ENCODE measurements around the gene UBP1. TPM values are rescaled to one million over a fixed set of nuclear protein-coding genes. Genes with fewer than 3 reads are reported as not detected.

The UBP1 gene
- polyA plus RNA-seq, 2 donors = 13.1 to 21.3 TPM

DNA sequence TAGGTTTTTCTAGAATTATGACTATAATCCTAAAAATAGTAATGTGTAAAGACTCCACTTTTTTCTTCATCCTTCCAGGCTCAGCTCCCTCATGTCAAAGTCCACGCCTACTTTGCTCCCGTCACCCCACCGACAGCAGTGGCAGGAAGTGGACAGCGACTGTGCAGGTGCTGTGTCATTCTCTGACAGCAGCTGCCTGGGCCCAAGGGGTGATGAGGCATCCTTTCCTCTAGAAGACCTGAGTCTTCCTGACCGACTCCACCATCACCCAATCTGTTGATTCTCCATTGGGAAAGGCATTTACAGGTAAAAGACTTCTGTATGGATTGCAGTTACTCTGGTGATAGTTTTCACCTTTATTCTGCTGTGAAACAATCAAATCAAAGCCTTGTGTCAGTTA is 54.8 kb downstream of the UBP1 start:
- no peaks in the 10 kb centered on the region for H3K4me1 ChIP-seq (ENCODE audit: control insufficient read depth in 2 of 2, insufficient read depth in 2 of 2, low read length in 1 of 2)
- H3K27me3 ChIP-seq (ENCODE audit: control insufficient read depth in 1 of 2, insufficient read depth in 2 of 2, low read length in 2 of 2) = no peaks in the 10 kb centered on the region
- no peaks in the 10 kb centered on the region for H3K9me3 ChIP-seq (ENCODE audit: control insufficient read depth in 2 of 2, insufficient read depth in 1 of 2, low read depth in 1 of 2, low read length in 1 of 2)
- peaks cover 2 to 10% of the 10 kb centered on the region in 2 donors for H3K36me3 ChIP-seq (ENCODE audit: control insufficient read depth in 2 of 2, insufficient read depth in 2 of 2, low read length in 1 of 2)
- no peak overlapping the region for H3K4me3 ChIP-seq (ENCODE audit: low read depth in 1 of 2, low read length in 2 of 2)
- WGBS, 2 donors = 75 to 77% methylated on average over 5 of the region's 5 CpGs
- no peak overlapping the region for H3K27ac ChIP-seq (ENCODE audit: low read depth in 2 of 2, low read length in 1 of 2)

DNA sequence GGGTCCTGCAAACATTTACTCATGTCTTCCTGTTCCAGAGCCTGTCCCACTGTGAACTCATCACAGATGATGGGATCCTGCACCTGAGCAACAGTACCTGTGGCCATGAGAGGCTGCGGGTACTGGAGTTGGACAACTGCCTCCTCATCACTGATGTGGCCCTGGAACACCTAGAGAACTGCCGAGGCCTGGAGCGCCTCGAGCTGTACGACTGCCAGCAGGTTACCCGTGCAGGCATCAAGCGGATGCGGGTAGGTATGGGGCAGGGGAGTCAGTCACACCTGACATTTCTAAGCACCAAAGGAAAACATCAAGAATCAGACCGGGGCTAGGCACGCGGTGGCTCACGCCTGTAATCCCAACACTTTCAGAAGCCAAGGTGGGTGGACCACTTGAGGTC is 56.3 kb downstream of the UBP1 start:
- H3K4me3 ChIP-seq (ENCODE audit: low read depth in 1 of 2, low read length in 2 of 2) = no peak overlapping the region
- no peak overlapping the region for H3K27ac ChIP-seq (ENCODE audit: low read depth in 2 of 2, low read length in 1 of 2)
- no peaks in the 10 kb centered on the region for H3K9me3 ChIP-seq (ENCODE audit: control insufficient read depth in 2 of 2, insufficient read depth in 1 of 2, low read depth in 1 of 2, low read length in 1 of 2)
- no peaks in the 10 kb centered on the region for H3K27me3 ChIP-seq (ENCODE audit: control insufficient read depth in 1 of 2, insufficient read depth in 2 of 2, low read length in 2 of 2)
- no peaks in the 10 kb centered on the region for H3K4me1 ChIP-seq (ENCODE audit: control insufficient read depth in 2 of 2, insufficient read depth in 2 of 2, low read length in 1 of 2)
- peaks cover 0 to 6% of the 10 kb centered on the region in 2 donors for H3K36me3 ChIP-seq (ENCODE audit: control insufficient read depth in 2 of 2, insufficient read depth in 2 of 2, low read length in 1 of 2)
- 96 to 97% methylated on average over 12 of the region's 12 CpGs for WGBS, 2 donors

DNA sequence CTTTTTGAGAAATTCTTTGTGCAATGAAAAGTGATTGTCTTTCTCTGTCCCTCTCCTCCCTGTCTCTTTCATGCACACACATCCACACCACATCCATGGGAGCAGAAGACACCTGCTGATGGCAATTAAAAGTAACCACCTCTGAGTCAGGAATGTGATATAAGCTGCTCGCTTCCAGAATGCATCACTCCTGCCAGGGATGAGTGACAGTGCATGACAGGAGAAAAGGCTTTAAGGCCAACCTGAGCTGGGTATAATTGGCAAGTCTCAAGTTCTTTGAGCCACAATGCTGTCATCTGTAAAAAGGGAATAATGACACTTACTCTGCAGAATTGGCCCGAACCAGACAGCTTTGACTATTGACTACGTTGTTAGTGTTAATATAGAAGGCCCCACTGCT is 59.6 kb downstream of the UBP1 start:
- Histone ChIP-seq H3K4me1 (ENCODE audit: control insufficient read depth in 2 of 2, insufficient read depth in 2 of 2, low read length in 1 of 2) (no peaks in the 10 kb centered on the region), H3K4me3 (ENCODE audit: low read depth in 1 of 2, low read length in 2 of 2) (no peak overlapping the region), H3K36me3 (ENCODE audit: control insufficient read depth in 2 of 2, insufficient read depth in 2 of 2, low read length in 1 of 2) (peaks cover 0 to 8% of the 10 kb centered on the region in 2 donors), H3K27ac (ENCODE audit: low read depth in 2 of 2, low read length in 1 of 2) (no peak overlapping the region), H3K27me3 (ENCODE audit: control insufficient read depth in 1 of 2, insufficient read depth in 2 of 2, low read length in 2 of 2) (no peaks in the 10 kb centered on the region), H3K9me3 (ENCODE audit: control insufficient read depth in 2 of 2, insufficient read depth in 1 of 2, low read depth in 1 of 2, low read length in 1 of 2) (no peaks in the 10 kb centered on the region)
- WGBS, 2 donors = 89 to 91% methylated on average over 3 of the region's 3 CpGs

DNA sequence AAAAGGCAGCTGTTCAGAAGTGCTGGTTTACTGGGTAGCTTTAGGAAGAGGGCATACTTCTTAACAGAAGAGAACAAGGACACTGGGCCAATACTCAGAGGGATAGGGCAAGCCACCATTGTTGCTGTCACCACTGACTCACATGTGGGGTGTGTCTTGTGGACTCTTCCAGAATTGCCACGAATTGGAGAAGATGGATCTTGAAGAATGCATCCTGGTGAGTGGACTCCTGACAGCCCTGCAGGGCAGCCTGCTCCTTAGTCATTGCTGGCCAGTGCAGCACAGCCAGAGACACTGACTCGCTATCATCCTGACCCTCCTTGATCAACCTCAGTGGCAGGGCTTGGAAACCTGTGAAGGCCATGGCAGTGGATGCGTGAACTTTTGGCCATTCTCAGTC is 62.3 kb downstream of the UBP1 start:
- 83 to 89% methylated on average over 3 of the region's 3 CpGs for WGBS, 2 donors
- H3K4me1 ChIP-seq (ENCODE audit: control insufficient read depth in 2 of 2, insufficient read depth in 2 of 2, low read length in 1 of 2) = no peaks in the 10 kb centered on the region
- no peak overlapping the region for H3K27ac ChIP-seq (ENCODE audit: low read depth in 2 of 2, low read length in 1 of 2)
- peaks cover 0 to 2% of the 10 kb centered on the region in 2 donors for H3K36me3 ChIP-seq (ENCODE audit: control insufficient read depth in 2 of 2, insufficient read depth in 2 of 2, low read length in 1 of 2)
- H3K9me3 ChIP-seq (ENCODE audit: control insufficient read depth in 2 of 2, insufficient read depth in 1 of 2, low read depth in 1 of 2, low read length in 1 of 2) = no peaks in the 10 kb centered on the region
- H3K27me3 ChIP-seq (ENCODE audit: control insufficient read depth in 1 of 2, insufficient read depth in 2 of 2, low read length in 2 of 2) = no peaks in the 10 kb centered on the region
- no peak overlapping the region for H3K4me3 ChIP-seq (ENCODE audit: low read depth in 1 of 2, low read length in 2 of 2)

DNA sequence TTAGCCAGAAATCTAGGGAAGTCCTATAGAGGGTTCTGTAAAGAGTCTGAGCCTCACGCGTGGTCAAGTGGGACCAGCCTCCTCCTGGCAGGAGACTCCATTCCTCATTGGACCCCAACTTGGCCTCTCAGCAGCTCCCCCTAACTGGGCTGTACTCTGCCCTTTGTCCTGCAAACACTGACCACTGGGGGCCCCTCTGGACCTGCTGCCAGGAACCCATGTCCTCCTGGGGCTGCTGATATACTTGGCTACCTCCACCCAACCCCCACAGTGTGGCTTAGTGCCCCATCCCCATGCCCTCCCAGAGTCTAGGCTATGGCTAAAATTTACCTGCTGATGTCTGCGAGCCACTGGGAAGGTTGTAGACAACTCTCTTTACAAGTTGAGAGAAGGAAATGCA is 62.7 kb downstream of the UBP1 start:
- 91 to 94% methylated on average over 3 of the region's 3 CpGs for WGBS, 2 donors
- H3K27me3 ChIP-seq (ENCODE audit: control insufficient read depth in 1 of 2, insufficient read depth in 2 of 2, low read length in 2 of 2) = no peaks in the 10 kb centered on the region
- no peak overlapping the region for H3K4me3 ChIP-seq (ENCODE audit: low read depth in 1 of 2, low read length in 2 of 2)
- H3K9me3 ChIP-seq (ENCODE audit: control insufficient read depth in 2 of 2, insufficient read depth in 1 of 2, low read depth in 1 of 2, low read length in 1 of 2) = no peaks in the 10 kb centered on the region
- H3K4me1 ChIP-seq (ENCODE audit: control insufficient read depth in 2 of 2, insufficient read depth in 2 of 2, low read length in 1 of 2) = no peaks in the 10 kb centered on the region
- H3K36me3 ChIP-seq (ENCODE audit: control insufficient read depth in 2 of 2, insufficient read depth in 2 of 2, low read length in 1 of 2) = peaks cover 0 to 2% of the 10 kb centered on the region in 2 donors
- H3K27ac ChIP-seq (ENCODE audit: low read depth in 2 of 2, low read length in 1 of 2) = no peak overlapping the region

DNA sequence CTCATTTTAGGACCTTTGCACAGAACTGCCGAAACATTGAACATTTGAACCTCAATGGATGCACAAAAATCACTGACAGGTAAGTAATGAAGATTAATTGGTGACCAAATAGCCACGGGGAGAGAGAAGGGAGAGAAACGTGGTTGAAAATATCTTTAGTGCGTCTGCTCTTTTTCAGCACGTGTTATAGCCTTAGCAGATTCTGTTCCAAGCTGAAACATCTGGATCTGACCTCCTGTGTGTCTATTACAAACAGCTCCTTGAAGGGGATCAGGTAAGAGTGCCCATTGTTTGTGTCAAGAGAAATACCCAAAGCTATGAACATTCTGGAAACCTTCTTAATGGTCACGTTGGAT is 67.1 kb downstream of the UBP1 start:
- WGBS, 2 donors = 44 to 51% methylated on average over 6 of the region's 6 CpGs
- H3K4me3 ChIP-seq (ENCODE audit: low read depth in 1 of 2, low read length in 2 of 2) = no peak overlapping the region
- H3K27me3 ChIP-seq (ENCODE audit: control insufficient read depth in 1 of 2, insufficient read depth in 2 of 2, low read length in 2 of 2) = no peaks in the 10 kb centered on the region

DNA sequence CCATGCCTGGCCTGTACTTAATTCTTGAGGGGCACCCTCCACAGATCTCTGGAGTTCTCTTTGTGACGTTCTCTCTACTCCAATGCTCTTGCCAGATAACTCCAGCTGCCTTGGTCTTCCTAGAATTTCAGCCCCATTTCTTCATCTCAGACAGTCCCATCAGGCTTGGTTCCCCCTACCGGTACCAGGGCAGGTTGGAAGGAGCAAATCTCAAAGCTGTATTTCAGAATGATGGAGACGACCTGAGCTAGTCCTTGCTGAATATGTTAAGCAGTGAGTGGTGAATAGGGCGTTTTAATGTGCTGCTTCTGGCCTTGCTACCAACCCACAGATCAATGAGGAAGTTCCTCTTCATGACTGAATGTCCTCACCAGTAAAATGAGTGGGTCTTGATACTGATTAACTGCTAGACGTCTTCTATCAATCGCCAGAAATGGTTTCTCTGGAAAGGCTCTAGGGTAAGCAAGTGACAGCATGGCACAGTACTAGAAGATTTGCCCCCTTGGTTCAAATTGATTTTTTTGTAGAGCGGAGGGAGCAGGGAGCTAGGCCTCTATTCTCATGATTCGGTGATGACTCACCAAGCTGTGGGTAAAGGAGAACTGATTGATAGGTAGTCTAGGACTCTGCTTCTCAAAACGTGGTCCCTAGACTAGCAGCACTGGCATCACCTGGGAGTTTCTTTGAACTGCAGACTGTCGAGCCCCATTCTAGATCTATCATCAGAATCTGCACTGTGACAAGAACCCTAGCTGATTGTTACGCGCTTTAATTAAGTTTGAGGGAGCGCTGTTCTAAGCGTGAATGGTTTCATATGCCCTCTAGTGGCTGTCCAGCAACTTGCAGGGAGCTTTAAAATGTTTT is 67.8 kb downstream of the UBP1 start:
- no peaks in the 10 kb centered on the region for H3K4me1 ChIP-seq (ENCODE audit: control insufficient read depth in 2 of 2, insufficient read depth in 2 of 2, low read length in 1 of 2)
- H3K27me3 ChIP-seq (ENCODE audit: control insufficient read depth in 1 of 2, insufficient read depth in 2 of 2, low read length in 2 of 2) = no peaks in the 10 kb centered on the region
- H3K9me3 ChIP-seq (ENCODE audit: control insufficient read depth in 2 of 2, insufficient read depth in 1 of 2, low read depth in 1 of 2, low read length in 1 of 2) = no peaks in the 10 kb centered on the region
- 50 to 52% methylated on average over 14 of the region's 14 CpGs for WGBS, 2 donors
- no peak overlapping the region for H3K27ac ChIP-seq (ENCODE audit: low read depth in 2 of 2, low read length in 1 of 2)
- H3K36me3 ChIP-seq (ENCODE audit: control insufficient read depth in 2 of 2, insufficient read depth in 2 of 2, low read length in 1 of 2) = no peaks in the 10 kb centered on the region
- H3K4me3 ChIP-seq (ENCODE audit: low read depth in 1 of 2, low read length in 2 of 2) = no peak overlapping the region

More for the DNA sequence above, 67.1 kb downstream of the UBP1 start:
- H3K9me3 ChIP-seq (ENCODE audit: control insufficient read depth in 2 of 2, insufficient read depth in 1 of 2, low read depth in 1 of 2, low read length in 1 of 2) = no peaks in the 10 kb centered on the region
- H3K27ac ChIP-seq (ENCODE audit: low read depth in 2 of 2, low read length in 1 of 2) = no peak overlapping the region
- peaks cover 0 to 1% of the 10 kb centered on the region in 2 donors for H3K36me3 ChIP-seq (ENCODE audit: control insufficient read depth in 2 of 2, insufficient read depth in 2 of 2, low read length in 1 of 2)
- no peaks in the 10 kb centered on the region for H3K4me1 ChIP-seq (ENCODE audit: control insufficient read depth in 2 of 2, insufficient read depth in 2 of 2, low read length in 1 of 2)

DNA sequence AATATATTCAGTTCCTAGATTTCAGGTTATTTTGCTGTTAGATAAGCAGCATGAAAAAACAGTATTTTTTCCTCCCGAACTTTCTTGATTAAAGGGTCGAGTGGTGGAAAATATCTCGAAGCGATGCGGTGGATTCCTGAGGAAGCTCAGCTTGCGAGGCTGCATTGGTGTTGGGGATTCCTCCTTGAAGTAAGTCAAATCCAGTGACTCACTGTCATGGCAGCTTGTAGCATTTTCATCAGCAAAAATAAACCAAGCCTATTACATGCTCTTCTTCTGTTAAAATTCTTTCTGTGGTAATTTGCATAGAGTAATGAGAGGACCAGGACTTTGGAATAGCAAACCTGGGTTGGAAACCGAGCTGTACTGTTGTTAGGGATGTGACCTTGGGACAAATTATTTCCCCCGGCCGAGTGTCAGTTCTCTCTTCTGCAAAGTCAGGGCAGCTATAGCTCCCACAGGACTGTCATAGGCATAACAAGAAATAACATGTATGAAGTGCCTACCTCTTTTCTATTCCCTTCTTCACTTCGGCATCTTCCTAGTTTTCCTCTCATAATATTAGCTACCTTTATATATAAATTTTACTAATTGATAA is 75.6 kb downstream of the UBP1 start:
- Histone ChIP-seq H3K27me3 (ENCODE audit: control insufficient read depth in 1 of 2, insufficient read depth in 2 of 2, low read length in 2 of 2) (no peaks in the 10 kb centered on the region), H3K4me3 (ENCODE audit: low read depth in 1 of 2, low read length in 2 of 2) (no peak overlapping the region), H3K4me1 (ENCODE audit: control insufficient read depth in 2 of 2, insufficient read depth in 2 of 2, low read length in 1 of 2) (no peaks in the 10 kb centered on the region), H3K36me3 (ENCODE audit: control insufficient read depth in 2 of 2, insufficient read depth in 2 of 2, low read length in 1 of 2) (no peaks in the 10 kb centered on the region), H3K27ac (ENCODE audit: low read depth in 2 of 2, low read length in 1 of 2) (no peak overlapping the region), H3K9me3 (ENCODE audit: control insufficient read depth in 2 of 2, insufficient read depth in 1 of 2, low read depth in 1 of 2, low read length in 1 of 2) (no peaks in the 10 kb centered on the region)
- 85 to 93% methylated on average over 10 of the region's 10 CpGs for WGBS, 2 donors

DNA sequence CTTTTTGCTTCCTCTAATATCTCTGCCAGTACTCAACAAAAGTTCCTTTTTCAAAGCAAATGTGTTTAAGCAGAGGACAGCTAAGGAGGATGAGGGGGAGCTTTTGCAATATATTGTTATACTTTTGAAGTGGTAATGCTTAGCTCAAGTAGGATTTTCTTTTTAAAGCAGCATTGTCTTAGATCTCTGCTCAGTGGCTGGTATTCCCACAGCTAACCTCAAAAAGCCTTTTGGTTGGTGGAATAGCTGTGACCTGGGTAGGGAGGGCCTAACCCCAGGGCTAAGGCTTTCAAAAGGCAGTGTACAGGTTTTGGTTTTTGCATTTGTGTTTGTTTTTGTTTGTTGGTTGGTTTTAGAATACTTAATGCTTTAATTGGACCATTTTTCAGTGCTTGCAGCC is 76.1 kb downstream of the UBP1 start:
- no peak overlapping the region for H3K27ac ChIP-seq (ENCODE audit: low read depth in 2 of 2, low read length in 1 of 2)
- H3K36me3 ChIP-seq (ENCODE audit: control insufficient read depth in 2 of 2, insufficient read depth in 2 of 2, low read length in 1 of 2) = no peaks in the 10 kb centered on the region
- H3K4me3 ChIP-seq (ENCODE audit: low read depth in 1 of 2, low read length in 2 of 2) = no peak overlapping the region
- no peaks in the 10 kb centered on the region for H3K4me1 ChIP-seq (ENCODE audit: control insufficient read depth in 2 of 2, insufficient read depth in 2 of 2, low read length in 1 of 2)
- no peaks in the 10 kb centered on the region for H3K9me3 ChIP-seq (ENCODE audit: control insufficient read depth in 2 of 2, insufficient read depth in 1 of 2, low read depth in 1 of 2, low read length in 1 of 2)
- H3K27me3 ChIP-seq (ENCODE audit: control insufficient read depth in 1 of 2, insufficient read depth in 2 of 2, low read length in 2 of 2) = no peaks in the 10 kb centered on the region

All from esophagus (tissue), 2 donors.